Fibroblast of lung (primary cell): ENCODE data around the gene GNAZ. TPM values are rescaled to one million over a fixed set of nuclear protein-coding genes. Genes with fewer than 3 reads are reported as not detected.
A peak's percentile ranks its signal among the peaks of the same experiment; 100 is the strongest.

Experiments
- DNase-seq, 2 donors: peaks; one replicate each; pipeline versions ENCODE4 v3.0.0 to v3.0.0-alpha.2; 2010; ENCODE audit warnings: low read depth in 2 of 2
- H2AFZ ChIP-seq: 2 replicates; pipeline ENCODE4 v1.5.1; 2012; ENCODE audit warnings: low read length, control low read depth, inconsistent platforms
- H3K27ac ChIP-seq: 2 replicates; pipeline ENCODE4 v1.5.1; 2011; ENCODE audit warnings: low read length, control low read depth; ENCODE audit not compliant: insufficient read depth
- H3K27me3 ChIP-seq: 2 replicates; pipeline ENCODE4 v1.5.1; 2011; ENCODE audit warnings: mild to moderate bottlenecking, low read length; ENCODE audit not compliant: control insufficient read depth, insufficient read depth
- H3K36me3 ChIP-seq: 2 replicates; pipeline ENCODE4 v1.5.1; 2011; ENCODE audit warnings: low read length; ENCODE audit not compliant: control insufficient read depth, insufficient read depth
- H3K4me1 ChIP-seq: 2 replicates; pipeline ENCODE4 v1.5.1; 2011; ENCODE audit warnings: low read length; ENCODE audit not compliant: control insufficient read depth, insufficient read depth; ENCODE audit errors: extremely low read depth
- H3K4me2 ChIP-seq: 2 replicates; pipeline ENCODE4 v1.5.1; 2011; ENCODE audit warnings: low read length, control low read depth; ENCODE audit not compliant: insufficient read depth; ENCODE audit errors: extremely low read depth
- H3K4me3 ChIP-seq, 4 experiments: fragments of 200-600 bp in 1 of 4; sonication (generic) in 1 of 4; replicated peaks in 1 of 4; 2 replicates each; pipeline ENCODE4 v1.5.1; 2011 to 2016; ENCODE audit warnings: low read length in 4 of 4, low read depth in 3 of 4, mild to moderate bottlenecking in 3 of 4, control low read depth in 2 of 4, inconsistent platforms in 1 of 4, mixed read lengths in 1 of 4; ENCODE audit not compliant: insufficient read depth in 1 of 4; ENCODE audit errors: control extremely low read depth in 1 of 4
- H3K79me2 ChIP-seq: 2 replicates; pipeline ENCODE4 v1.5.1; 2012; ENCODE audit warnings: mild to moderate bottlenecking, low read length, inconsistent platforms; ENCODE audit not compliant: control insufficient read depth, insufficient read depth
- H3K9ac ChIP-seq: 2 replicates; pipeline ENCODE4 v1.5.1; 2011; ENCODE audit warnings: mild to moderate bottlenecking, low read length, control low read depth; ENCODE audit not compliant: insufficient read depth
- H3K9me3 ChIP-seq: 2 replicates; pipeline ENCODE4 v1.5.1; 2012; ENCODE audit warnings: low read depth, low read length; ENCODE audit not compliant: control insufficient read depth, insufficient read depth
- H4K20me1 ChIP-seq: 2 replicates; pipeline ENCODE4 v1.5.1; 2011; ENCODE audit warnings: low read length; ENCODE audit not compliant: control insufficient read depth, insufficient read depth; ENCODE audit errors: extremely low read depth
- EZH2 ChIP-seq: IDR thresholded peaks from 2 replicates; pipeline ENCODE4 v1.5.1; 2012; ENCODE audit warnings: low read length, control low read depth, mild to moderate bottlenecking; ENCODE audit errors: missing control alignments
- polyA plus RNA-seq, 2 donors: library from polyadenylated mRNA; depleted of rRNA in 1 of 2; stranded (reverse) in 1 of 2; unstranded in 1 of 2; fragments of >200 nt; gene quantifications; 2 replicates each; pipeline ENCODE4 v1.2.1, GENCODE V29; 2011 to 2012; ENCODE audit warnings: missing spikeins in 1 of 2
- total RNA-seq: library from RNA; depleted of rRNA; stranded (reverse); fragments of >200 nt; gene quantifications from 2 replicates; pipeline ENCODE4 v1.2.1, GENCODE V29; 2014
- TF ChIP-seq, protein P1 (sequence below), 2 donors: IDR thresholded peaks in 1 of 2; conservative IDR thresholded peaks in 1 of 2; 1 replicate in 1 of 2; 2 replicates in 1 of 2; pipeline ENCODE4 v1.5.1; 2011 to 2012; ENCODE audit warnings: low read length in 2 of 2, control low read depth in 1 of 2, inconsistent platforms in 1 of 2, low read depth in 1 of 2, mild to moderate bottlenecking in 1 of 2

The GNAZ gene
- total and polyA plus RNA-seq, 2 donors (not counting 1 experiment from before 2014, with no cell fraction given): 0.22 to 1.7 TPM

GRCh38 chr22:23128269-23129108 is 58.2 kb downstream of the GNAZ start:
- Histone ChIP-seq H3K4me3 (no peak overlapping the region), H2AFZ (no peak overlapping the region), H3K36me3 (no peaks in the 10 kb centered on the region), H3K9ac (no peak overlapping the region), H3K79me2 (no peaks in the 10 kb centered on the region), H4K20me1 (no peaks in the 10 kb centered on the region), H3K27ac (no peak overlapping the region), H3K4me2 (no peak overlapping the region), H3K9me3 (no peaks in the 10 kb centered on the region), H3K4me1 (no peaks in the 10 kb centered on the region), H3K27me3 (no peaks in the 10 kb centered on the region)
- peak; percentile 74 for DNase-seq
- no peak for TF ChIP-seq EZH2
- TF ChIP-seq, protein P1, sequence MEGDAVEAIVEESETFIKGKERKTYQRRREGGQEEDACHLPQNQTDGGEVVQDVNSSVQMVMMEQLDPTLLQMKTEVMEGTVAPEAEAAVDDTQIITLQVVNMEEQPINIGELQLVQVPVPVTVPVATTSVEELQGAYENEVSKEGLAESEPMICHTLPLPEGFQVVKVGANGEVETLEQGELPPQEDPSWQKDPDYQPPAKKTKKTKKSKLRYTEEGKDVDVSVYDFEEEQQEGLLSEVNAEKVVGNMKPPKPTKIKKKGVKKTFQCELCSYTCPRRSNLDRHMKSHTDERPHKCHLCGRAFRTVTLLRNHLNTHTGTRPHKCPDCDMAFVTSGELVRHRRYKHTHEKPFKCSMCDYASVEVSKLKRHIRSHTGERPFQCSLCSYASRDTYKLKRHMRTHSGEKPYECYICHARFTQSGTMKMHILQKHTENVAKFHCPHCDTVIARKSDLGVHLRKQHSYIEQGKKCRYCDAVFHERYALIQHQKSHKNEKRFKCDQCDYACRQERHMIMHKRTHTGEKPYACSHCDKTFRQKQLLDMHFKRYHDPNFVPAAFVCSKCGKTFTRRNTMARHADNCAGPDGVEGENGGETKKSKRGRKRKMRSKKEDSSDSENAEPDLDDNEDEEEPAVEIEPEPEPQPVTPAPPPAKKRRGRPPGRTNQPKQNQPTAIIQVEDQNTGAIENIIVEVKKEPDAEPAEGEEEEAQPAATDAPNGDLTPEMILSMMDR (conservative IDR thresholded peaks at IDR 0.05 in 1 of 2, IDR thresholded peaks at IDR 0.05 in 1 of 2; ENCODE audit: low read depth in 1 of 2, low read length in 2 of 2): peak; percentile 72 to 74

DNA sequence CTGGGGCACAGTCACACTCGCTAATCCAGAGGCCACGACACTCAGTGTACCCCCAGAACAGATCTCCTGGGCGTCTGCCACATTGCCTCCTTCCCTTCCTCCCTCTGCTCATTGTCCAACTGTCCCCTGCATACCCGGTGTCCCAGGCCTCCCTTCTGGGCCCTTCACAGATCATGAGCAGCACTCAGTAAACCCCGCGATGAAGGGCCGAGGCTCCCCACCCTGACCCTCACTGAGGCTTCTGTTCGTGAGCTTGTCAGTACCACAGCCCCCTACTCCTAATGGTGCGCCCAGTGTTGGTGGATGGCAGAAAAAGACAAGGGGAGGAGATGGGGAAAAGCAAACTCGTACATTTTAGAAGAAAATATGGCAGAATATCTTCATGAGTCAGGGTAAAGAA is 58.8 kb downstream of the GNAZ start:
- Histone ChIP-seq H3K4me2 (no peak overlapping the region), H3K9ac (no peak overlapping the region), H3K27ac (no peak overlapping the region), H4K20me1 (no peaks in the 10 kb centered on the region), H2AFZ (no peak overlapping the region), H3K79me2 (no peaks in the 10 kb centered on the region), H3K4me3 (no peak overlapping the region), H3K9me3 (no peaks in the 10 kb centered on the region), H3K27me3 (no peaks in the 10 kb centered on the region), H3K4me1 (no peaks in the 10 kb centered on the region), H3K36me3 (no peaks in the 10 kb centered on the region)
- TF ChIP-seq EZH2: no peak
- TF ChIP-seq, protein P1 (conservative IDR thresholded peaks at IDR 0.05 in 1 of 2, IDR thresholded peaks at IDR 0.05 in 1 of 2; ENCODE audit: low read depth in 1 of 2, low read length in 2 of 2): no peak
- DNase-seq: no peak

GRCh38 chr22:23130697-23131096 is 60.4 kb downstream of the GNAZ start:
- Histone ChIP-seq H3K4me3 (no peak overlapping the region), H3K9ac (no peak overlapping the region), H3K27ac (no peak overlapping the region), H3K27me3 (no peaks in the 10 kb centered on the region), H3K36me3 (no peaks in the 10 kb centered on the region), H3K79me2 (no peaks in the 10 kb centered on the region), H4K20me1 (no peaks in the 10 kb centered on the region), H3K4me2 (no peak overlapping the region), H3K9me3 (no peaks in the 10 kb centered on the region), H2AFZ (no peak overlapping the region), H3K4me1 (no peaks in the 10 kb centered on the region)
- TF ChIP-seq, protein P1 (conservative IDR thresholded peaks at IDR 0.05 in 1 of 2, IDR thresholded peaks at IDR 0.05 in 1 of 2; ENCODE audit: low read depth in 1 of 2, low read length in 2 of 2): no peak
- TF ChIP-seq EZH2: no peak
- no peak for DNase-seq
